OCI-M1 (cell line): ENCODE data around the gene TMEM41A.
"Not testable (repeated sequence)": the region's sequence is repeated elsewhere in the genome, so short reads cannot be mapped to it uniquely, and the experiment has no call there.

Experiments used
- DNase-seq: peaks from one replicate; lab custom pipeline; 2025; lab: John Stamatoyannopoulos, UW

Gene TMEM41A

GRCh38 chr3:185488465-185488864, 10.4 kb downstream of the TMEM41A start:
- DNase-seq, result no peak

- no peak for DNase-seq
Measured at GRCh38 chr3:185486394-185486793, 12.4 kb downstream of the TMEM41A start.

- DNase-seq, result no peak
Measured at GRCh38 chr3:185484296-185484695, 14.5 kb downstream of the TMEM41A start.

- DNase-seq, result no peak
Measured at GRCh38 chr3:185479373-185479945, 19.4 kb downstream of the TMEM41A start.

GRCh38 chr3:185477316-185477715, 21.5 kb downstream of the TMEM41A start:
- no peak for DNase-seq

GRCh38 chr3:185474922-185475321, 23.9 kb downstream of the TMEM41A start:
- not testable (repeated sequence) for DNase-seq

GRCh38 chr3:185473290-185473815, 25.5 kb downstream of the TMEM41A start:
- DNase-seq, result peak; percentile 91

- no peak for DNase-seq
Measured at GRCh38 chr3:185470323-185470722, 28.5 kb downstream of the TMEM41A start.

GRCh38 chr3:185469542-185469941, 29.3 kb downstream of the TMEM41A start:
- no peak for DNase-seq

- DNase-seq, result not testable (repeated sequence)
Measured at GRCh38 chr3:185466123-185466522, 32.7 kb downstream of the TMEM41A start.

- DNase-seq, result no peak
Measured at GRCh38 chr3:185465471-185465870, 33.4 kb downstream of the TMEM41A start.

GRCh38 chr3:185460719-185461350, 38.0 kb downstream of the TMEM41A start:
- DNase-seq, result peak; percentile 33

- DNase-seq, result no peak
Measured at GRCh38 chr3:185460309-185460708, 38.5 kb downstream of the TMEM41A start.

GRCh38 chr3:185457376-185457775, 41.5 kb downstream of the TMEM41A start:
- no peak for DNase-seq

GRCh38 chr3:185451432-185451831, 47.4 kb downstream of the TMEM41A start:
- not testable (repeated sequence) for DNase-seq

- DNase-seq, result no peak
Measured at GRCh38 chr3:185448107-185448506, 50.7 kb downstream of the TMEM41A start.

- no peak for DNase-seq
Measured at GRCh38 chr3:185444329-185444728, 54.5 kb downstream of the TMEM41A start.

GRCh38 chr3:185442031-185442430, 56.8 kb downstream of the TMEM41A start:
- DNase-seq, result no peak

- DNase-seq, result no peak
Measured at GRCh38 chr3:185439745-185440466, 58.9 kb downstream of the TMEM41A start.
